ENCODE results near the gene BOC. TPM values are rescaled to one million over a fixed set of nuclear protein-coding genes. Genes with fewer than 3 reads are reported as not detected.

The BOC gene
- total RNA-seq, 2 experiments from 2014 or later, result not detected

DNA sequence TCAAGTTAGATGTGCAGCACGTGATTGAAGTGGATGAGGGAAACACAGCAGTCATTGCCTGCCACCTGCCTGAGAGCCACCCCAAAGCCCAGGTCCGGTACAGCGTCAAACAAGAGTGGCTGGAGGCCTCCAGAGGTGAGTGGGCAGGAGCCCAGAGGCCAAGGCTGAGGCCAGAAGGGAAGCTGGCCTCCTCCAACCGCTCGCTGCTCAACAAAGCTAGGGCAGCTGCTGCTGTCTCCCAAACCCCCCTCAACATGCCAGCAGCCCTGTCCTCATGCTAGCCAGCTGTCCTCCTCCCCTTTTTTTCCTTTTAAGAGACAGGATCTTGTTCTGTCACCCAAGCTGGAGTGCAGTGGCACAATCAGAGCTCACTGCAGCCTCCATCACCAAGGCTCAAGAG, 57.0 kb downstream of the BOC start:
- H3K27me3 Mint-ChIP-seq, result no peaks in the 10 kb centered on the region
- no peak for ATAC-seq (ENCODE audit: poor library complexity)
- ChIA-PET CTCF (no interaction called here), POLR2A (no interaction called here)
- no peaks in the 10 kb centered on the region for H3K36me3 Mint-ChIP-seq (ENCODE audit: low read depth)
- no peak for DNase-seq
- no peaks in the 10 kb centered on the region for H3K36me3 ChIP-seq (ENCODE audit: insufficient read depth, low read length)
- H3K27ac ChIP-seq (ENCODE audit: low read depth in 1 of 2, low read length in 2 of 2), result no peak overlapping the region
- no peaks in the 10 kb centered on the region for H3K27me3 ChIP-seq (ENCODE audit: control insufficient read depth in 1 of 2, insufficient read depth in 2 of 2, low read length in 2 of 2)
- no peaks in the 10 kb centered on the region for H3K4me1 Mint-ChIP-seq (ENCODE audit: low read depth)
- no peak overlapping the region for H3K4me3 ChIP-seq (ENCODE audit: low read length)
- H3K4me3 Mint-ChIP-seq, result no peak overlapping the region
- H3K9me3 Mint-ChIP-seq, result no peaks in the 10 kb centered on the region
- no peak overlapping the region for H3K27ac Mint-ChIP-seq
- H3K4me1 ChIP-seq (ENCODE audit: insufficient read depth, low read length), result peaks cover 4% of the 10 kb centered on the region
- TF ChIP-seq, protein P1, sequence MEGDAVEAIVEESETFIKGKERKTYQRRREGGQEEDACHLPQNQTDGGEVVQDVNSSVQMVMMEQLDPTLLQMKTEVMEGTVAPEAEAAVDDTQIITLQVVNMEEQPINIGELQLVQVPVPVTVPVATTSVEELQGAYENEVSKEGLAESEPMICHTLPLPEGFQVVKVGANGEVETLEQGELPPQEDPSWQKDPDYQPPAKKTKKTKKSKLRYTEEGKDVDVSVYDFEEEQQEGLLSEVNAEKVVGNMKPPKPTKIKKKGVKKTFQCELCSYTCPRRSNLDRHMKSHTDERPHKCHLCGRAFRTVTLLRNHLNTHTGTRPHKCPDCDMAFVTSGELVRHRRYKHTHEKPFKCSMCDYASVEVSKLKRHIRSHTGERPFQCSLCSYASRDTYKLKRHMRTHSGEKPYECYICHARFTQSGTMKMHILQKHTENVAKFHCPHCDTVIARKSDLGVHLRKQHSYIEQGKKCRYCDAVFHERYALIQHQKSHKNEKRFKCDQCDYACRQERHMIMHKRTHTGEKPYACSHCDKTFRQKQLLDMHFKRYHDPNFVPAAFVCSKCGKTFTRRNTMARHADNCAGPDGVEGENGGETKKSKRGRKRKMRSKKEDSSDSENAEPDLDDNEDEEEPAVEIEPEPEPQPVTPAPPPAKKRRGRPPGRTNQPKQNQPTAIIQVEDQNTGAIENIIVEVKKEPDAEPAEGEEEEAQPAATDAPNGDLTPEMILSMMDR (IDR thresholded peaks at IDR 0.05), result no peak
- intact Hi-C loops (cut with DNase I, micrococcal nuclease), result no loop called here
- no peaks in the 10 kb centered on the region for H3K9me3 ChIP-seq (ENCODE audit: control insufficient read depth in 1 of 2, insufficient read depth in 1 of 2, low read length in 2 of 2)

DNA sequence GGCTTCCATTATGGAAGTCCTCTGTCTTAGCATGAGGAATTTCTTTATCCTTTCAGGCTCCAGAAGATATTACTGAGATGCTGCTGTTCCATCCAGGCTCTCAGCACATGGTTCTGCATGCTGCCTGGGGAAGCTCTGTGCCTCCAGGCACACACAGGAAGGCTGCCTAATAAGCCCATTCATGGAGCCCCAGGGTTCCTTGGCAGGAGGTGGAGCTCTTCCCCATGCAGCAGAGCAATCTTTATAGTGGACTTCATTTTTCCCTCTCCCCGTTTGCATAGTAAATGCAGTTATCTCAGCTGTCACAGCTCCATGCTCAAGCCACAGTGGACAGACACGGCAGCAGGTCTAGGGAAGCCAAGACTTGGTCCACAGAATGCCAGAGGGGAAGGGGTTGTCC, 57.6 kb downstream of the BOC start:
- no peaks in the 10 kb centered on the region for H3K36me3 Mint-ChIP-seq (ENCODE audit: low read depth)
- intact Hi-C loops (cut with DNase I, micrococcal nuclease), result no loop called here
- H3K27me3 Mint-ChIP-seq, result no peaks in the 10 kb centered on the region
- H3K9me3 Mint-ChIP-seq, result no peaks in the 10 kb centered on the region
- ChIA-PET CTCF (no interaction called here), POLR2A (no interaction called here)
- ATAC-seq (ENCODE audit: poor library complexity) (no peak), DNase-seq (no peak)
- Histone ChIP-seq H3K4me1 (ENCODE audit: insufficient read depth, low read length) (peaks cover 4% of the 10 kb centered on the region), H3K27me3 (ENCODE audit: control insufficient read depth in 1 of 2, insufficient read depth in 2 of 2, low read length in 2 of 2) (no peaks in the 10 kb centered on the region), H3K4me3 (ENCODE audit: low read length) (no peak overlapping the region), H3K9me3 (ENCODE audit: control insufficient read depth in 1 of 2, insufficient read depth in 1 of 2, low read length in 2 of 2) (no peaks in the 10 kb centered on the region), H3K27ac (ENCODE audit: low read depth in 1 of 2, low read length in 2 of 2) (no peak overlapping the region), H3K36me3 (ENCODE audit: insufficient read depth, low read length) (no peaks in the 10 kb centered on the region)
- H3K27ac Mint-ChIP-seq, result no peak overlapping the region
- no peaks in the 10 kb centered on the region for H3K4me1 Mint-ChIP-seq (ENCODE audit: low read depth)
- no peak overlapping the region for H3K4me3 Mint-ChIP-seq
- TF ChIP-seq, protein P1 (IDR thresholded peaks at IDR 0.05), result no peak

DNA sequence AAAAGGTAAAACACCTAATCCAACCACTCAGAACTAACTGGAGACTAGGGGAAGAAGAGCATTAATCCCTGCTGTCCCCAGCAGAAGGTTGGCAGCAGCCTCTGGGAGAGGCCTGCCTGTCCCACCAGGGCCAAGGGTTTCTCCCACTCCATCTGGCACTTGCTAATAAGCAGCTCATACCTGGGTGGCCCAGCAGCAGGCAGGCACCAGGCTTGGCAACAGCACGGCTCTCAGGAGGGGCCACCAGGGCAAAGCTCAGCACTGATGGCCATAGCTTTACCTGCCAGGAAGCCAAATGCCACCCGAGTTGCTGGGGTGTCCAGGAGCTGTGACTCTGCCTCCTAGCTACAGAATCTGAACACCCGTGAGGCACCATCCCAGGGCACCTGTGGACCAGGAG, 58.3 kb downstream of the BOC start:
- Histone ChIP-seq H3K27ac (ENCODE audit: low read depth in 1 of 2, low read length in 2 of 2) (no peak overlapping the region), H3K4me1 (ENCODE audit: insufficient read depth, low read length) (peaks cover 4% of the 10 kb centered on the region), H3K4me3 (ENCODE audit: low read length) (no peak overlapping the region), H3K36me3 (ENCODE audit: insufficient read depth, low read length) (no peaks in the 10 kb centered on the region), H3K27me3 (ENCODE audit: control insufficient read depth in 1 of 2, insufficient read depth in 2 of 2, low read length in 2 of 2) (no peaks in the 10 kb centered on the region), H3K9me3 (ENCODE audit: control insufficient read depth in 1 of 2, insufficient read depth in 1 of 2, low read length in 2 of 2) (no peaks in the 10 kb centered on the region)
- Mint-ChIP-seq H3K9me3 (no peaks in the 10 kb centered on the region), H3K36me3 (ENCODE audit: low read depth) (no peaks in the 10 kb centered on the region), H3K27ac (no peak overlapping the region), H3K27me3 (no peaks in the 10 kb centered on the region), H3K4me3 (no peak overlapping the region), H3K4me1 (ENCODE audit: low read depth) (no peaks in the 10 kb centered on the region)
- TF ChIP-seq, protein P1 (IDR thresholded peaks at IDR 0.05), result no peak
- DNase-seq, result no peak
- ChIA-PET CTCF (no interaction called here), POLR2A (no interaction called here)
- intact Hi-C loops (cut with DNase I, micrococcal nuclease), result no loop called here
- no peak for ATAC-seq (ENCODE audit: poor library complexity)

All from CD4-positive, alpha-beta T cell (primary cell).